GM04503 (cell line): ENCODE data around the gene NTN3.
"Not testable (repeated sequence)": the region's sequence is repeated elsewhere in the genome, so short reads cannot be mapped to it uniquely, and the experiment has no call there.

Source experiments
- DNase-seq: peaks from one replicate; pipeline ENCODE4 v3.0.0-alpha.2; 2012; ENCODE audit warnings: low read depth

Gene NTN3

DNA sequence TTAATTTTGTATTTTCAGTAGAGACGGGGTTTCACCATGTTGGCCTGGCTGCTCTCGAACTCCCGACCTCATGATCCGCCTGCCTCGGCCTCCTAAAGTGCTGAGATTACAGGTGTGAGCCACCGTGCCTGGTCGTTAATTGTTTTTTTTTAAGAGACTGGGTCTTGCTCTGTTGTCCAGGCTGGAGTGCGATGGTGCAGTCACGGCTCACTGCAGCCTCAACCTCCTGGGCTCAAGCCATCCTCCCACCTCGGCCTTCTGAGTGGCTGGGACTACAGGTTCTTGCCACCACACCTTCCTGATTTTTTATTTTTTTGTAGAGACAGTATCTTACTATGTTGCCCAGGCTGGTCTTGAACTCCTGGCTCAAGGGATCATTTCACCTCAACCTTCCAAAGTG is 8.9 kb downstream of the NTN3 start:
- DNase-seq = not testable (repeated sequence)

- no peak for DNase-seq
These were observed 9.9 kb downstream of the NTN3 start for GRCh38 chr16:2480948-2481347.

DNA sequence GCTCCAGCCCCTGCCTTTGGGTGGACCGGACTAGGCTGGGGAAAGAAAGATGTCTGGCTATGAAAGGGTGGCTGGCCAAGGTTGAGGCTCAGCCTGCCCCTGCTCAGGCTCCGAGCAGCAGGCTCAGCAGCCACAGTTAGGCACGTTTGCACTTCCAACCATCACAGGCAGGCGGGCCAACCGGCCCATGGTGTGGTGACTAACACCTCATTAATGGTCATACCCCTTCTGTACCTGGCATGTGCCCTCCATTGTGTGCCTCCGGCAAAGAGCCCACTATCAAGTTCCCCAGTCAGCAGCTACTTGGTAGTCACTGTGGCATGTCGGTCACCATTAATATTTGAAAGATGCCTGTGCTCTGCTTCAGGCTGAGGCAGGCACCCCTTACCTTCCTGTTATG is 10.6 kb downstream of the NTN3 start:
- DNase-seq = no peak

DNA sequence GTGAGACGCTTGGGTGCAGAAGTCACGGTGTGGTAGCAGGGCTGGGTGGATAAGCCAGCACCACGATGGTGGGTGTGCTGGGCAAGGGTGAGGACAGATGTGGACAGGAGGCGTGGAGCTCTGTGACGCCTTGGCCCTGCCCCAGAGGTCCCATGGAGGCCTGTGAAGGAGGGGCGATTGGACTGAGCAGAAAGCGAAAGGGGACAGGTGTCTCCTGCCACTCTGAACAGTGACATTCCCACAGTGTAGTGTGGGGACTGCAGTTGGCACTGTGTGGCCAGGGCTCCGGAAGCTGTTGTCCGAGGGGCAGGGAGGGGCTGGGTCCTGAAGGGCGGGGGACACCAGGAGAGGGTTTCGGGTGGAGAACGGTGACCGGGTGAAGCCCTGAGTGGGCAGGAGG is 11.2 kb downstream of the NTN3 start:
- no peak for DNase-seq

- DNase-seq = no peak
These were observed 11.8 kb downstream of the NTN3 start for GRCh38 chr16:2482708-2483534.

GRCh38 chr16:2483939-2484897 is 13.1 kb downstream of the NTN3 start:
- no peak for DNase-seq

DNA sequence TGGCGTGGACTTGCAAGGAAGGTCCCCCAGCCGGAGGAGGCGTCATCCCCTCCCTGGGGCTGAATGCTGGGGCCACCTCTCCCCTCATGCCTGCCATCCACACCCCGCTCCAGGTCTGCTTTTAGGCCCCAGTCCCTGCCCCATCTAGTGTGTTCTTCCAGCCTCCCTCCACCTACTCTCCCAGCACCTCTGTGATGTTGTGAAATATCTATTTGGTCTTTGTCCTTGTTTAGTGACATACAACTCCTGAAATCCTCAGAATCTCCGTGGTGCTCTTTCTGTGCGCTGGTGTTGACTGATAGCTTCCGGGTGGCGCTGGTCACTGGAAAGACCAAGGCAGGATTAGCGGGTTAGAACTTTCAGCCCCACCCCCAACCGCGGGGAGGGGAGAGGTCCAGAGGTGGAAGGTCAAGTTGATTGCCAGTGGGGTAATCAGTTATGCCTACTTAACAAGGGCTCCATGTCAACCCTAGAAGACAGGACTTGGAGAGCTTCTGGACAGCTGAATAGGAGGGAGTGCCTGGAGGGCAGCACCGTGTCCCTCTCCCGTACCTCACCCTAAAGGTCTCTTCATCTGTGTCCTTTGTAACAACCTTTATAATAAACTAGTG is 13.9 kb downstream of the NTN3 start:
- DNase-seq = no peak

DNA sequence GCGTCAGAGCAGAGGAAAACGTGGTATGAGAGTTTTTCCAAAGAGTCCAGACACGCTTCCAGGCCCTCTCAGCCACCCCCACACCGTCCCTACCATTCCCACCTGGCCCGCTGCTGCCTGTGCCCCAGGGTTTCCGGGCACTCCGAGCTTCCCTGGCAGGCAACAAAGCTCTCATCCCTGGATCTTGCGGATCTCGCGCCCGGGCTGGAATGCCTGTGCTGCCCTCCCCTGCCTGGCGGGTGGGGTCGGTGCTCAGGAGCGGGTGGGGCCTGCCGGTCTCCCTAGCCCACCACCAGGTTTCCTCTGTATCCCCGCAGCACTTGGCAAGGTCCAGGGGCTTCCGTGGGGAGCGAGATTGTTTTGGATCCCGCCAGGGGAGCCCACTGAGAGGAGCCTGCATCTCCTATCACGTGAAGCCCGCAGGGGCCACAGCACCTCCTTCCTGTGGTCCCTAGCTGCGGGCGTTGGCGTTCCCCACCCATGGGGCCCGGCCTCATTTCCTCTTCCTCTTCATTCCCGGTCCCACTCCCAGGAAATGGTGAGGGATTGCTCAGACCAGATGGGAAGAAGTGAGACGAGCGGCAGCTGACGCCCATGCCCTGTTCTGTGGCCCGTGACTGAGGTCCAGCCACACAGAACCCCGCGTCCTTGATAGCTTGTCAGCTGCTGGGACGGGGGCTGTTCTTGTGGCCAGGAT is 14.9 kb downstream of the NTN3 start:
- no peak for DNase-seq

- DNase-seq = no peak
These were observed 15.8 kb downstream of the NTN3 start for GRCh38 chr16:2486645-2487516.

DNA sequence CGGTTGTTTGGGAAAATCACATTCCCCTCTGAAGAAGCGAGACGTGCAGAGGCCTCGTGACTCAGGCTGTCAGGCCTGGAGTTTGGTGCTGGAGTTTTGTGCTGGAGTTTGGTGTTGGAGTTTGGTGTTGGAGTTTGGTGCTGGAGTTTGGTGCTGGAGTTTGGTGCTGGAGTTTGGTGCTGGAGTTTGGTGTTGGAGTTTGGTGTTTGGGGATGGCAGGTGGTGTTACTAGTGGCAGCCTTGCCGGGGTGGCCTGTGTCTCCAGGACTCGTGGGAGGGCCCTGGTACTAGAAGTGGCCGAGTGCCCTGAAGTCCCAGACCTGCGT is 16.4 kb downstream of the NTN3 start:
- DNase-seq = no peak

DNA sequence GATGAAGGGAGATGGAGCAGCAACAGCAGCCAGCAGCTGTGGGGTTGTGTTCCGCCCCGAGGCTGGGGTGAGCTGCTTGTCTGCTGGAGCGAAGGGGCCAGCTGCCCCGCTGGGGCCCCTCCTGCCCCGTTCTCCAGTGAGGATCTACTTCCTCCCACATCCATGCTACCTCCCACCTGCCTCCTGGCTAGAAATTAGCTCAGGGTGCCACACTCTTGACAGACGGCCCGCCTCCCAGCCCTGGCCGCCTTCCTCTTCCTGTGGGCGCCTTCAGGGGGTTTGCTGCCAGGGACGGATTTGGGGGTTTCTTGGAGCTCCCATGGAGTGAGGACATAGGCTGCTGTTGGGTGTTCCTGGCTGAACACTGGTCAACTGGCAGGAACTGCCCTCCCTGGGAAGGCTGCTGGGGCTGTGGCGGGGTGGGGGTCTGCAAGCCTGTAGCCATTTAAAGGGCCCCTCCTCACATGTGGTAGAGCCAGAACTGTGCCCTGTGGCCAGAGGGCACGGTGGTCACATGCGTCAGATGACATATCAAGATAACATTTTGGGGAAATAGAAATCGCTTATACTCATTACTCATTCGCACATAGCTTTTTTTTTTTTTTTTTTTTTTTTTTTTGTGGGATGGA is 16.9 kb downstream of the NTN3 start:
- no peak for DNase-seq

DNA sequence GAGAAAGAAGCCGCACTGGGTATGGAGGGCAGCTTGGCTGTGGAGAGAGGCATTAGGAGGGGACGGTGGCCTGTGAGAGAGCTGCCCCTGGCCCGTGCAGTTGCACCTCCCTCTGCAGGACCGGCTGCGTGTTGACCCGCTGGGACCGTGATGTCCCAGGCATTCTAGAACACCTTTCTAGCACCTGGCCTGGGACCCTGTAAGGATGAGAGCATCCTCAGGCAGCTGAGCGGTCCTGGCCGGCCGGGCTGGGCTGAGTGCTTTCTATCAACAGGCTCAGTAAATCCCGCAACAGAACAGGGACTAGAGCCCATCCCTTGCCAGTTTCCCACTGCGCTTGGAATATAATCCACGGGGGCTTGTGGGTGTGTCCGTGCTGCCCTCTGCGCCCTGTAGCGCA is 18.5 kb downstream of the NTN3 start:
- no peak for DNase-seq

GRCh38 chr16:2490190-2491105 is 19.4 kb downstream of the NTN3 start:
- DNase-seq = no peak

DNA sequence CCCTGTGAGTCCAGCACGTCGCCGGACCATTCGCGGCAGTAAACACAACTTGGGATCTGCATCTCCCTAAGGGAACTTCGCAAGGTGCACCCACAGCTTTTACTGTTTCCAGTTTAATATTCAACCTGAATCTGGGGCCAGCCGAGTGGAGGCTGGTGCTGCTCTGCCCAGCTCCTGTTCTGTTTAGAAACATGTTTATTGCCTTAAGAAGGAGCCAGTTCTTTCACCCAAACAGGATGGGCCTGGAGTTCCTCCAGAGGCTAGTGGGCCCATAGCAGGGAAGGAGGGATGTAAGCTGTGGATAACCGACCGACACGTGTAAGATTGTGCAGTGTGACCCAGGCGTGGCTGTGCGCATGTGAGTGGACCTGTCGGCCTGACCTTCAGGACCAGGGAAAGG is 21.2 kb downstream of the NTN3 start:
- DNase-seq = no peak

DNA sequence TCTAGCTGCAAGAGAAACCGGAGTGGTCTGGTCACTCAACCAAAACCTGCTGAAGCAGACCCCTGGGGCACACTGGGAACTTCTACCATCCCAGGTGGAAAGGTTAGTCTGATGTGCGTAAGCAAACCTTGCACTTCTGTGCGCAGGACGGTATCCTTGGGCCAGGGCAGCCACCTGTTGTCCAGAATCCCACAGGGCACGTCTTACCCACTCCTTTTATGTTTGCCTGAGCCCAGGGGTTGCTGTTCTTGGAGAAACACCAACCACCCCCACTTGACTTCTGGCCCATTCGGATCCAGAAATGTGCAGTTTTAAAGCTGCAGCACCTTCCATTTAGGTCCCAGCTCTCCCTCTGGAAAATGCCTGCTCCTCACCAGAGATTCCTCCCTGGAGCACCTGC is 22.5 kb downstream of the NTN3 start:
- no peak for DNase-seq

- DNase-seq = no peak
These were observed 23.5 kb downstream of the NTN3 start for GRCh38 chr16:2494616-2495015.

DNA sequence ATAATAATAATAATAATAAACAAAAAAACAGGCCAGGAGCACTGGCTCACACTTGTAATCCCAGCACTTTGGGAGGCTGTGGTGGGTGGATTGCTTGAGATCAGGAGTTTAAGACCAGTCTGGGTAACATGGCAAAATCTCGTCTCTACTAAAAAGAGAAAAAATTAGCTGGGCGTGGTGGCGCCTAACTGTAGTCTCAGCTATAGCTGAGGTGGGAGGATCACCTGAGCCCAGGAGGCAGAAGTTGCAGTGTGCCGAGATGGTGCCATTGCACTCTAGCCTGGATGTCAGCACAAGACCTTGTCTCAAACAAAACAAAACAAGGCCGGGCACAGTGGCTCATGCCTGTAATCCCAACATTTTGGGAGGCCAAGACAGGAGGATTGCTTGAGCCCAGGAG is 23.9 kb downstream of the NTN3 start:
- no peak for DNase-seq

GRCh38 chr16:2496223-2497115 is 25.4 kb downstream of the NTN3 start:
- DNase-seq = no peak
